OCI-LY7 (cell line): ENCODE measurements around the gene ADAMTS17.

ENCODE experiments used
- CTCF ChIP-seq: fragments of 200-600 bp; sonication (generic); conservative IDR thresholded peaks from 2 replicates; pipeline ENCODE4 v1.5.1; 2014; ENCODE audit warnings: mild to moderate bottlenecking, antibody characterized with exemption, low read length, moderate library complexity, mixed read lengths
- EZH2phosphoT487 ChIP-seq: fragments of 200-600 bp; sonication (generic); IDR thresholded peaks from 2 replicates; pipeline ENCODE4 v1.6.1; 2018; ENCODE audit warnings: low read depth, borderline replicate concordance, mild to moderate bottlenecking, mixed run types, antibody characterized with exemption, low read length, moderate library complexity, mixed read lengths

- TF ChIP-seq CTCF, result no peak
- TF ChIP-seq EZH2phosphoT487, result no peak
These were observed 201.1 kb downstream of the ADAMTS17 start for GRCh38 chr15:100140527-100141308.
